Heart right ventricle (tissue), 16 donors: ENCODE results near the gene LMX1A. TPM values are rescaled to one million over a fixed set of nuclear protein-coding genes. Genes with fewer than 3 reads are reported as not detected.

Experiments
- ATAC-seq, 8 donors: fragments of 200-7000 bp; cut with Tn5 transposase; one replicate each; pipeline ENCODE4 v1.9.1; 2020; ENCODE audit warnings: mild to moderate bottlenecking in 8 of 8, moderate library complexity in 8 of 8, moderate number of reproducible peaks in 1 of 8
- DNase-seq, 2 donors: peaks; one replicate each; pipeline ENCODE4 v3.0.0-alpha.2; 2020
- H3K27ac ChIP-seq, 10 donors: fragments of 200-600 bp; sonication (generic) in 2 of 10; one replicate each; pipeline versions ENCODE4 v1.5.0 to v1.8.0; 2020 to 2022; ENCODE audit warnings: mild to moderate bottlenecking in 3 of 10
- H3K27me3 ChIP-seq, 7 donors: fragments of 200-600 bp; one replicate each; pipeline ENCODE4 v1.8.0; 2021 to 2022; ENCODE audit warnings: mild to moderate bottlenecking in 2 of 7
- H3K36me3 ChIP-seq, 9 donors: fragments of 200-600 bp; sonication (generic) in 1 of 9; one replicate each; pipeline versions ENCODE4 v1.5.0 to v1.8.0; 2020 to 2022; ENCODE audit warnings: mild to moderate bottlenecking in 2 of 9
- H3K4me1 ChIP-seq, 9 donors: fragments of 200-600 bp; sonication (generic) in 1 of 9; one replicate each; pipeline versions ENCODE4 v1.5.0 to v1.8.0; 2020 to 2022; ENCODE audit warnings: mild to moderate bottlenecking in 4 of 9
- H3K4me3 ChIP-seq, 10 donors: fragments of 200-600 bp; sonication (generic) in 2 of 10; one replicate each; pipeline versions ENCODE4 v1.5.0 to v1.8.0; 2020 to 2022; ENCODE audit warnings: mild to moderate bottlenecking in 7 of 10, moderate library complexity in 2 of 10
- H3K9me3 ChIP-seq, 11 donors: fragments of 200-600 bp in 10 of 11; sonication (generic) in 2 of 11; one replicate each; pipeline versions ENCODE4 v1.5.0 to v1.8.0; 2013 to 2022; ENCODE audit warnings: mild to moderate bottlenecking in 2 of 11, control low read depth in 1 of 11, moderate library complexity in 1 of 11
- CTCF ChIP-seq, 9 donors: fragments of 200-600 bp; sonication (generic) in 2 of 9; IDR thresholded peaks; one replicate each; pipeline versions ENCODE4 v1.5.0 to v1.8.0; 2021 to 2022; ENCODE audit warnings: antibody characterized with exemption in 9 of 9, mild to moderate bottlenecking in 5 of 9, moderate library complexity in 1 of 9
- WGBS, 2 donors: extraction: QIAGEN DNeasy Blood & Tissue Kit; methylation state at CpG; one replicate each; pipeline ENCODE4 v1.1.7; 2013; ENCODE audit warnings: inconsistent platforms in 1 of 2; 5-methylcytosine and 5-hydroxymethylcytosine counted together
- intact Hi-C, 10 donors: fragments of 100-400 bp; cut with DNase I; formaldehyde crosslinking; loops; one replicate each; pipeline versions ENCODE4 v1.11.1 to v1.14.2; 2022
- polyA plus RNA-seq, 2 donors: library from polyadenylated mRNA; stranded (reverse); fragments of 200-250 nt; gene quantifications; one replicate each; pipeline ENCODE4 v1.2.3, GENCODE V29; 2013
- total RNA-seq, 10 donors: library from RNA; stranded (reverse); fragmentation: NEBNext Ultra II Directional in 3 of 10; extraction: Animal tissue kit (Norgen Biotek cat#: 25700) in 3 of 10; gene quantifications; one replicate each; pipeline versions ENCODE4 v1.2.1 to v1.2.4, GENCODE V29; 2021 to 2023
- donor health status: Arrhythmogenic right ventricular cardiomyopathy.
- donor health status: ischemic (EF 13 %, LVEDD 7.1; RV severe dilation, severe dysfunction).
- donor health status: healthy with polysubstance abuse.
- donor health status: DM: no; HTN: yes; CAD: no.
- donor health status: DM: no; HTN: no; CAD: no.
- donor health status: ischemic (EF 25% LVEDD 6.9; RV normal size, moderate dysfunction).
- donor health status: ischemic (EF 25% LVEDD 5.7; RV mildly dilated, moderate dysfunction).
- donor health status: healthy.
- donor health status: DM: yes; HTN: yes; CAD: no.
- donor health status: Ischemic cardiomyopathy.
- donor health status: ischemic (EF 35%, LVEDD 5.7; RV mildly dilated, moderate dysfunction).
- donor health status: nonischemic (EF 11% LVEDD 7.7; RV severe dilation, severe dysfunction).
- donor health status: DM: yes; HTN: yes; CAD: no.
- donor health status: PGD.
- donor health status: ischemic (EF 29% LVEDD 5.4; RV normal size, mild dysfunction).
- donor health status: nonischemic (EF 23%, LVEDD 6.1; RV moderate dilation, normal function).

The LMX1A gene
- total and polyA plus RNA-seq, 12 donors, result 0.04 to 0.19 (median 0.14) TPM; not detected in 9

GRCh38 chr1:165254896-165255625 is 101.5 kb downstream of the LMX1A start:
- no peaks in the 10 kb centered on the region for H3K36me3 ChIP-seq
- no peaks in the 10 kb centered on the region for H3K9me3 ChIP-seq
- no peak for TF ChIP-seq CTCF (IDR thresholded peaks at IDR 0.05)
- H3K4me1 ChIP-seq, result peaks cover 0 to 7% (median 0%) of the 10 kb centered on the region in 9 donors
- no peak for DNase-seq
- WGBS, 2 donors, result 50 to 55% methylated on average over 3 of the region's 3 CpGs
- ATAC-seq, result no peak
- no peak overlapping the region for H3K4me3 ChIP-seq
- intact Hi-C loops, result loop anchor here in 1 of 10 donors (5.0 kb wide), 1 partner anchor 112 kb away; no protein-coding TSS in a partner anchor
- peaks cover 0 to 38% (median 10%) of the 10 kb centered on the region in 7 donors for H3K27me3 ChIP-seq
- no peak overlapping the region for H3K27ac ChIP-seq

GRCh38 chr1:165254376-165254775 is 102.1 kb downstream of the LMX1A start:
- intact Hi-C loops, result no loop called here
- no peak overlapping the region for H3K4me3 ChIP-seq
- H3K27ac ChIP-seq, result no peak overlapping the region
- H3K9me3 ChIP-seq, result no peaks in the 10 kb centered on the region
- DNase-seq, result no peak
- ATAC-seq, result no peak
- H3K36me3 ChIP-seq, result no peaks in the 10 kb centered on the region
- peaks cover 0 to 7% (median 0%) of the 10 kb centered on the region in 9 donors for H3K4me1 ChIP-seq
- WGBS, 2 donors, result 59 to 68% methylated on average over 4 of the region's 4 CpGs
- no peak for TF ChIP-seq CTCF (IDR thresholded peaks at IDR 0.05)
- peaks cover 0 to 38% (median 10%) of the 10 kb centered on the region in 7 donors for H3K27me3 ChIP-seq

GRCh38 chr1:165253818-165254254 is 102.7 kb downstream of the LMX1A start:
- intact Hi-C loops, result no loop called here
- Histone ChIP-seq H3K9me3 (peaks cover 0 to 2% (median 0%) of the 10 kb centered on the region in 11 donors), H3K36me3 (no peaks in the 10 kb centered on the region), H3K4me3 (no peak overlapping the region), H3K27me3 (peaks cover 0 to 38% (median 10%) of the 10 kb centered on the region in 7 donors), H3K27ac (no peak overlapping the region), H3K4me1 (peaks cover 0 to 7% (median 0%) of the 10 kb centered on the region in 9 donors)
- DNase-seq (no peak), ATAC-seq (no peak)
- 49 to 55% methylated on average over 2 of the region's 2 CpGs for WGBS, 2 donors
- TF ChIP-seq CTCF (IDR thresholded peaks at IDR 0.05), result no peak

GRCh38 chr1:165248969-165249571 is 107.4 kb downstream of the LMX1A start:
- Histone ChIP-seq H3K36me3 (no peaks in the 10 kb centered on the region), H3K27ac (no peak overlapping the region), H3K4me3 (no peak overlapping the region), H3K27me3 (peaks cover 0 to 4% (median under 1%) of the 10 kb centered on the region in 7 donors), H3K9me3 (peaks cover 0 to 3% (median 0%) of the 10 kb centered on the region in 11 donors), H3K4me1 (no peaks in the 10 kb centered on the region)
- no peak for ATAC-seq
- DNase-seq, result no peak
- 83 to 85% methylated on average over 5 of the region's 5 CpGs for WGBS, 2 donors
- no peak for TF ChIP-seq CTCF (IDR thresholded peaks at IDR 0.05)
- intact Hi-C loops, result no loop called here
